ENCODE measurements around the gene TIGIT.

TIGIT gene

DNA sequence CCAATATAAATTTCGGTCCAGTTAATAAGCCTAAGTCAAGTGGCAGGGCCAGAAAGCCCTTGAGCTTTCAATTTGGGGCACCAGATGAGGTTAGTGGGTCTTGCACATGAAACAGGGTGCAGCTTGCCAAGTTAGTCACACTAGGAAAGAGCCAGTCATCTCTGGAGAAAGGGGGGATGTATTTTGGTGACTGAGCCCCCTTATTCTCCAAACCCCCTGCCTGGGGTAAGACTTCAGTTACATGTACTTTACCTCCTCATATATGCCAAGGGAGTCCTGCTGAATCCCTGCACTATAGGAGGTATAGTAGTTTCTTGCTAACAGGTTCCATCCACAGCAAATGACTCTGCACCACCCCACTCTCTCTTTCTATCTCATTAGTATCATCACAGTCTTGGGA lies 62.7 kb downstream of the TIGIT start:
- no peak overlapping the region for H3K27ac Mint-ChIP-seq
- no peaks in the 10 kb centered on the region for H3K4me1 Mint-ChIP-seq
- no peaks in the 10 kb centered on the region for H3K36me3 Mint-ChIP-seq
- no peaks in the 10 kb centered on the region for H3K9me3 Mint-ChIP-seq
- peak; percentile 59 for ATAC-seq
- no peak overlapping the region for H3K4me3 Mint-ChIP-seq
- DNase-seq (ENCODE audit: low spot score in 2 of 2), result no peak
